Endodermal cell (in vitro differentiated cells): ENCODE data around the gene TAF1B. TPM values are rescaled to one million over a fixed set of nuclear protein-coding genes. Genes with fewer than 3 reads are reported as not detected.

ENCODE experiments used
- DNase-seq: peaks from one replicate; pipeline ENCODE4 v3.0.0-alpha.2; 2017
- H3K27ac ChIP-seq: 2 replicates; pipeline ENCODE4 v1.5.1; 2013; ENCODE audit warnings: mild to moderate bottlenecking, low read depth, low read length, moderate library complexity
- H3K27me3 ChIP-seq: 2 replicates; pipeline ENCODE4 v1.6.1; 2013; ENCODE audit warnings: mild to moderate bottlenecking, low read length, moderate library complexity; ENCODE audit not compliant: insufficient read depth, control insufficient read depth, poor library complexity, severe bottlenecking
- H3K36me3 ChIP-seq: 2 replicates; pipeline ENCODE4 v1.7.0; 2013; ENCODE audit warnings: mild to moderate bottlenecking, low read length, moderate library complexity; ENCODE audit not compliant: control insufficient read depth, insufficient read depth
- H3K4me1 ChIP-seq: one replicate; pipeline ENCODE4 v1.7.0; 2013; ENCODE audit warnings: low read length; ENCODE audit not compliant: control insufficient read depth, insufficient read depth
- H3K4me3 ChIP-seq: 2 replicates; pipeline ENCODE4 v1.5.1; 2013; ENCODE audit warnings: mild to moderate bottlenecking, low read length, moderate library complexity
- H3K9ac ChIP-seq: 2 replicates; pipeline ENCODE4 v1.6.1; 2013; ENCODE audit warnings: mild to moderate bottlenecking, low read length, moderate library complexity; ENCODE audit not compliant: poor library complexity, severe bottlenecking; ENCODE audit errors: extremely low read depth
- H3K9me3 ChIP-seq: 2 replicates; pipeline ENCODE4 v1.6.1; 2013; ENCODE audit warnings: mild to moderate bottlenecking, low read length, moderate library complexity; ENCODE audit not compliant: control insufficient read depth
- H3K27ac Mint-ChIP-seq: 2 replicates; pipeline ENCODE4 v1.8.0; 2020; ENCODE audit warnings: mixed read lengths
- H3K27me3 Mint-ChIP-seq: 2 replicates; pipeline ENCODE4 v1.8.0; 2021; ENCODE audit warnings: mild to moderate bottlenecking, mixed read lengths; ENCODE audit not compliant: insufficient read depth
- H3K36me3 Mint-ChIP-seq: 2 replicates; pipeline ENCODE4 v1.8.0; 2020; ENCODE audit warnings: low read depth, mixed read lengths
- H3K4me1 Mint-ChIP-seq: 2 replicates; pipeline ENCODE4 v1.8.0; 2020; ENCODE audit warnings: mixed read lengths
- H3K4me3 Mint-ChIP-seq: 2 replicates; pipeline ENCODE4 v1.8.0; 2020; ENCODE audit warnings: mild to moderate bottlenecking, moderate library complexity, mixed read lengths
- H3K9me3 Mint-ChIP-seq: 2 replicates; pipeline ENCODE4 v1.8.0; 2020; ENCODE audit warnings: mild to moderate bottlenecking, mixed read lengths
- CTCF ChIP-seq: fragments of 200-600 bp; sonication (generic); conservative IDR thresholded peaks from 2 replicates; pipeline ENCODE4 v1.5.0; 2021; ENCODE audit warnings: antibody characterized with exemption, mild to moderate bottlenecking
- WGBS, 2 experiments: methylation state at CpG; one replicate each; pipeline versions ENCODE4 v1.1.5 to v1.1.7; 2013; ENCODE audit warnings: missing lambda C conversion rate in 2 of 2, mixed read lengths in 1 of 2; ENCODE audit not compliant: insufficient coverage in 1 of 2, insufficient read length in 1 of 2; 5-methylcytosine and 5-hydroxymethylcytosine counted together
- total RNA-seq, 2 donors: library from RNA; stranded (reverse); fragmentation: NEBNext Ultra II Directional in 1 of 2; extraction: Animal tissue kit (Norgen Biotek cat#: 25700) in 1 of 2; gene quantifications; 2 replicates in 1 of 2; 3 replicates in 1 of 2; pipeline ENCODE4 v1.2.1, GENCODE V29; 2021

TAF1B gene
- total RNA-seq, 2 donors from 2014 or later = 36.2 to 41.9 TPM

GRCh38 chr2:9950521-9951271 lies 107.4 kb downstream of the TAF1B start:
- peaks cover 57% of the 10 kb centered on the region for H3K27me3 ChIP-seq
- Mint-ChIP-seq H3K4me3 (peak overlapping the region; percentile 65), H3K27me3 (peaks cover 52% of the 10 kb centered on the region), H3K36me3 (no peaks in the 10 kb centered on the region), H3K9me3 (no peaks in the 10 kb centered on the region), H3K27ac (no peak overlapping the region), H3K4me1 (peaks cover 5% of the 10 kb centered on the region)
- H3K9me3 ChIP-seq = no peaks in the 10 kb centered on the region
- TF ChIP-seq CTCF = no peak
- peak; percentile 73 for DNase-seq
- peak overlapping the region; percentile 73 for H3K4me3 ChIP-seq
- WGBS, 2 experiments = 5 to 8% methylated on average over 26 to 76 of the region's 76 CpGs
- no peaks in the 10 kb centered on the region for H3K4me1 ChIP-seq
- H3K27ac ChIP-seq = no peak overlapping the region
- H3K36me3 ChIP-seq = no peaks in the 10 kb centered on the region
- no peak overlapping the region for H3K9ac ChIP-seq

GRCh38 chr2:9951272-9951521 lies 107.9 kb downstream of the TAF1B start:
- TF ChIP-seq CTCF = no peak
- Mint-ChIP-seq H3K4me3 (peak overlapping the region; percentile 65), H3K36me3 (no peaks in the 10 kb centered on the region), H3K9me3 (no peaks in the 10 kb centered on the region), H3K4me1 (peaks cover 5% of the 10 kb centered on the region), H3K27me3 (peaks cover 47% of the 10 kb centered on the region), H3K27ac (no peak overlapping the region)
- 0% methylated on average over 11 to 47 of the region's 47 CpGs for WGBS, 2 experiments
- no peaks in the 10 kb centered on the region for H3K9me3 ChIP-seq
- peaks cover 57% of the 10 kb centered on the region for H3K27me3 ChIP-seq
- H3K9ac ChIP-seq = no peak overlapping the region
- no peak overlapping the region for H3K27ac ChIP-seq
- H3K36me3 ChIP-seq = no peaks in the 10 kb centered on the region
- peak overlapping the region; percentile 73 for H3K4me3 ChIP-seq
- no peaks in the 10 kb centered on the region for H3K4me1 ChIP-seq
- no peak for DNase-seq

- Histone ChIP-seq H3K9ac (no peak within 1 kb of the TSS), H3K27ac (no peak within 1 kb of the TSS), H3K4me1 (no peaks in the 10 kb centered on the region), H3K9me3 (no peaks in the 10 kb centered on the region), H3K36me3 (no peaks in the 10 kb centered on the region), H3K4me3 (peak within 1 kb of the TSS; percentile 77), H3K27me3 (peaks cover 57% of the 10 kb centered on the region)
- Mint-ChIP-seq H3K4me1 (peaks cover 5% of the 10 kb centered on the region), H3K9me3 (no peaks in the 10 kb centered on the region), H3K36me3 (no peaks in the 10 kb centered on the region), H3K4me3 (peak within 1 kb of the TSS; percentile 65), H3K27ac (no peak within 1 kb of the TSS), H3K27me3 (peaks cover 47% of the 10 kb centered on the region)
- peak; percentile 97 for DNase-seq
- TF ChIP-seq CTCF = no peak
- 0% methylated on average over 17 to 111 of the region's 111 CpGs for WGBS, 2 experiments
Measured at GRCh38 chr2:9951522-9952285, 108.4 kb downstream of the TAF1B start, which contains the start of gene GRHL1. TSS of gene GRHL1 (plus strand) at chr2:9951693. CDS start at chr2:9951834, 141 bp downstream.
